Gastrocnemius medialis (tissue), 4 donors: ENCODE measurements around the gene PSMC6. TPM values are rescaled to one million over a fixed set of nuclear protein-coding genes. Genes with fewer than 3 reads are reported as not detected.

ENCODE experiments used
- ATAC-seq, 2 donors: fragments of 150-250 bp; one replicate each; pipeline ENCODE4 v1.9.1; 2016
- DNase-seq, 2 donors: peaks; one replicate each; pipeline ENCODE4 v3.0.0-alpha.2; 2019
- H3K27ac ChIP-seq, 4 donors: fragments of 200-600 bp; sonication (generic); 1 replicate in 1 of 4; 2 replicates in 3 of 4; pipeline ENCODE4 v1.5.1; 2016 to 2018; ENCODE audit warnings: mild to moderate bottlenecking in 2 of 4, moderate library complexity in 1 of 4
- H3K27me3 ChIP-seq, 3 donors: fragments of 200-600 bp; sonication (generic) in 2 of 3; 1 replicate in 1 of 3; 2 replicates in 2 of 3; pipeline versions ENCODE4 v1.5.1 to v1.6.0; 2016 to 2019; ENCODE audit warnings: mild to moderate bottlenecking in 1 of 3, moderate library complexity in 1 of 3
- H3K36me3 ChIP-seq, 2 donors: fragments of 200-600 bp; sonication (generic) in 1 of 2; one replicate each; pipeline ENCODE4 v1.5.1; 2017 to 2018
- H3K4me1 ChIP-seq, 2 donors: fragments of 200-600 bp; sonication (generic) in 1 of 2; one replicate each; pipeline ENCODE4 v1.5.1; 2016 to 2017; ENCODE audit warnings: mild to moderate bottlenecking in 2 of 2
- H3K4me3 ChIP-seq, 4 donors: fragments of 200-600 bp; sonication (generic) in 3 of 4; 1 replicate in 1 of 4; 2 replicates in 3 of 4; pipeline ENCODE4 v1.5.1; 2016 to 2019; ENCODE audit warnings: mild to moderate bottlenecking in 2 of 4
- H3K9me3 ChIP-seq, 3 donors: fragments of 200-600 bp; sonication (generic) in 2 of 3; 1 replicate in 1 of 3; 2 replicates in 2 of 3; pipeline ENCODE4 v1.5.1; 2016 to 2019
- POLR2A ChIP-seq, 2 donors: fragments of 450-650 bp; IDR thresholded peaks; one replicate each; pipeline ENCODE4 v1.6.1; 2017; ENCODE audit warnings: antibody characterized with exemption in 2 of 2, mild to moderate bottlenecking in 2 of 2, moderate library complexity in 2 of 2
- in situ Hi-C, 4 donors: fragments of 200-750 bp; cut with MboI; loops; one replicate each; pipeline versions ENCODE4 v1.15.0 to v1.8.0; 2017; ENCODE audit warnings: low sequenced_read_pairs in 4 of 4
- intact Hi-C: fragments of 100-400 bp; cut with DNase I; formaldehyde crosslinking; loops from one replicate; pipeline ENCODE4 v1.15.1; 2023; ENCODE audit warnings: low total_unique reads
- total RNA-seq, 4 donors: library from RNA; depleted of rRNA; stranded (reverse); fragments of >200 nt; gene quantifications; one replicate each; pipeline versions ENCODE4 v1.1.0 to v1.2.3, GENCODE V29; 2016
- TF ChIP-seq, protein P1 (sequence below), 5 experiments: fragments of 450-650 bp in 3 of 5; fragments of 200-600 bp in 2 of 5; sonication (generic) in 2 of 5; IDR thresholded peaks in 4 of 5; conservative IDR thresholded peaks in 1 of 5; 1 replicate in 4 of 5; 2 replicates in 1 of 5; pipeline ENCODE4 v1.5.1; 2016 to 2019; ENCODE audit warnings: antibody characterized with exemption in 5 of 5, mild to moderate bottlenecking in 3 of 5, moderate library complexity in 3 of 5

Gene PSMC6
- total RNA-seq, 4 donors from 2014 or later, result 158 to 251 (median 178) TPM

GRCh38 chr14:52729925-52730708, 23.1 kb downstream of the PSMC6 start, which contains the start of gene STYX:
Gene STYX, plus strand, starts transcription at chr14:52730166. Its CDS starts 309 bp downstream, at chr14:52730475.
- intact Hi-C loops, result loop anchor here (1.0 to 2.0 kb wide), 4 partner anchors 23 to 178 kb away; partner anchors contain the start of genes ERO1A, GNPNAT1, GPR137C and PSMC6
- peak; percentile 80 to 93 for TF ChIP-seq POLR2A (IDR thresholded peaks at IDR 0.05)
- TF ChIP-seq, protein P1, sequence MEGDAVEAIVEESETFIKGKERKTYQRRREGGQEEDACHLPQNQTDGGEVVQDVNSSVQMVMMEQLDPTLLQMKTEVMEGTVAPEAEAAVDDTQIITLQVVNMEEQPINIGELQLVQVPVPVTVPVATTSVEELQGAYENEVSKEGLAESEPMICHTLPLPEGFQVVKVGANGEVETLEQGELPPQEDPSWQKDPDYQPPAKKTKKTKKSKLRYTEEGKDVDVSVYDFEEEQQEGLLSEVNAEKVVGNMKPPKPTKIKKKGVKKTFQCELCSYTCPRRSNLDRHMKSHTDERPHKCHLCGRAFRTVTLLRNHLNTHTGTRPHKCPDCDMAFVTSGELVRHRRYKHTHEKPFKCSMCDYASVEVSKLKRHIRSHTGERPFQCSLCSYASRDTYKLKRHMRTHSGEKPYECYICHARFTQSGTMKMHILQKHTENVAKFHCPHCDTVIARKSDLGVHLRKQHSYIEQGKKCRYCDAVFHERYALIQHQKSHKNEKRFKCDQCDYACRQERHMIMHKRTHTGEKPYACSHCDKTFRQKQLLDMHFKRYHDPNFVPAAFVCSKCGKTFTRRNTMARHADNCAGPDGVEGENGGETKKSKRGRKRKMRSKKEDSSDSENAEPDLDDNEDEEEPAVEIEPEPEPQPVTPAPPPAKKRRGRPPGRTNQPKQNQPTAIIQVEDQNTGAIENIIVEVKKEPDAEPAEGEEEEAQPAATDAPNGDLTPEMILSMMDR (IDR thresholded peaks at IDR 0.05 in 4 of 5, conservative IDR thresholded peaks at IDR 0.05 in 1 of 5), result peak in 3 of 5 experiments; percentile 17 to 51 (median 47)
- H3K4me1 ChIP-seq, result peaks cover 11 to 13% of the 10 kb centered on the region in 2 donors
- no peaks in the 10 kb centered on the region for H3K9me3 ChIP-seq
- DNase-seq (peak; percentile 98), ATAC-seq (peak; percentile 95 to 97)
- H3K27ac ChIP-seq, result peak within 1 kb of the TSS; percentile 90 to 98 (median 94)
- in situ Hi-C loops, result loop anchor here in 1 of 4 donors (10.0 kb wide), 1 partner anchor 55 kb away; no protein-coding TSS in a partner anchor
- peaks cover 0 to 44% of the 10 kb centered on the region in 2 donors for H3K36me3 ChIP-seq
- H3K4me3 ChIP-seq, result peak within 1 kb of the TSS; percentile 72 to 99 (median 92)
- no peaks in the 10 kb centered on the region for H3K27me3 ChIP-seq

DNA sequence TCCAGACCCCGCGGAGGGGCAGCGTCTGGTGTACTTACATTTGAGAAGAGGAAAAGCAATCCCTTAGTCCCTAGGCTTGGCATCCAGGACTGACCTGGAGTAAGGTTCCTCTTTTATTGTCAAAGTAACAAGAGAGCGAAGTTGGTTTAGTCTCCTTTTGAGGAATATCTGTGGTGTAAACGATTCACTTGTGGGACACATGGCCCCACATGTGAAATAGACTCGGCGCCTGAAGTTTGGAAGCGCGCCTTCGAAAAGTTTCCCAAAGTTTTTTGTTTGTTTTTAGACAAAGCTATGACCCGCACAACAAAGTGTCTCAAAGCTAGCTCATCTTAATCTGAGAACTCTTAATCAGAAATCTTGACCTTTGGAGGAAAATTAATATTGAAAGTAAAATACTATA, 23.7 kb downstream of the PSMC6 start:
- no peaks in the 10 kb centered on the region for H3K9me3 ChIP-seq
- ATAC-seq (peak in 1 of 2 donors; percentile 32), DNase-seq (no peak)
- in situ Hi-C loops (loop anchor here in 1 of 4 donors (10.0 kb wide), 1 partner anchor 54 kb away; no protein-coding TSS in a partner anchor), intact Hi-C loops (loop anchor here (1.0 to 2.0 kb wide), 4 partner anchors 23 to 178 kb away; partner anchors contain the start of genes ERO1A, GNPNAT1, GPR137C and PSMC6)
- peaks cover 11 to 13% of the 10 kb centered on the region in 2 donors for H3K4me1 ChIP-seq
- H3K27ac ChIP-seq, result peak overlapping the region; percentile 90 to 98 (median 94)
- peak overlapping the region; percentile 72 to 99 (median 92) for H3K4me3 ChIP-seq
- TF ChIP-seq POLR2A (IDR thresholded peaks at IDR 0.05), result no peak
- TF ChIP-seq, protein P1 (IDR thresholded peaks at IDR 0.05 in 4 of 5, conservative IDR thresholded peaks at IDR 0.05 in 1 of 5), result no peak
- no peaks in the 10 kb centered on the region for H3K27me3 ChIP-seq
- peaks cover 0 to 42% of the 10 kb centered on the region in 2 donors for H3K36me3 ChIP-seq

DNA sequence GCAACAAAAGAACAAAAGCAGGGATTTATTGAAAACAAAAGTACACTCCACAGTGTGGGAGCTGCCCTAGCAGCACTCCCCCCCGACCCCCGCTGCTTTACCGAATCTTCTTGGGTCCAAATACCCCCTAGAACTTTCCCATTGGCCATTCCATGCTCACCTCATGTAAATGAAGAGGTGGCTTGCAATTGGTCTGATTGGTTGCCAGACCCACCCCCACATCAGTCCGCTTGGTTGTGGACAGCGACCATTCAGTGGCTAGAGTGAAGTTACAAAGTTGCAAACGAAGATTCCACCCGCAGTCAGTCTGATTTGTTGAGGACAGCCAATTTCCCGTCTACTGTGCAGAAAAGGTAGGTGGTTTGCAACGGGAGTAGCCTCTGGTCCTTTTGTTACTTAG, 26.8 kb downstream of the PSMC6 start:
- in situ Hi-C loops, result loop anchor here in 1 of 4 donors (10.0 kb wide), 1 partner anchor 51 kb away; no protein-coding TSS in a partner anchor
- TF ChIP-seq POLR2A (IDR thresholded peaks at IDR 0.05), result no peak
- TF ChIP-seq, protein P1 (IDR thresholded peaks at IDR 0.05 in 4 of 5, conservative IDR thresholded peaks at IDR 0.05 in 1 of 5), result no peak
- DNase-seq (no peak), ATAC-seq (no peak)
- H3K4me3 ChIP-seq, result no peak overlapping the region
- intact Hi-C loops, result no loop called here
- peaks cover 0 to 19% of the 10 kb centered on the region in 2 donors for H3K36me3 ChIP-seq
- H3K4me1 ChIP-seq, result peaks cover 11 to 24% of the 10 kb centered on the region in 2 donors
- no peaks in the 10 kb centered on the region for H3K9me3 ChIP-seq
- H3K27me3 ChIP-seq, result no peaks in the 10 kb centered on the region
- H3K27ac ChIP-seq, result no peak overlapping the region

GRCh38 chr14:52735921-52736489, 29.0 kb downstream of the PSMC6 start:
- peaks cover 6 to 19% of the 10 kb centered on the region in 2 donors for H3K4me1 ChIP-seq
- in situ Hi-C loops (loop anchor here in 1 of 4 donors (10.0 kb wide), 1 partner anchor 49 kb away; no protein-coding TSS in a partner anchor), intact Hi-C loops (no loop called here)
- H3K27me3 ChIP-seq, result no peaks in the 10 kb centered on the region
- H3K36me3 ChIP-seq, result peaks cover 0 to 19% of the 10 kb centered on the region in 2 donors
- no peak overlapping the region for H3K4me3 ChIP-seq
- TF ChIP-seq, protein P1 (IDR thresholded peaks at IDR 0.05 in 4 of 5, conservative IDR thresholded peaks at IDR 0.05 in 1 of 5), result no peak
- no peak for TF ChIP-seq POLR2A (IDR thresholded peaks at IDR 0.05)
- no peak for ATAC-seq
- no peaks in the 10 kb centered on the region for H3K9me3 ChIP-seq
- DNase-seq, result no peak
- no peak overlapping the region for H3K27ac ChIP-seq
